ENCODE results near the gene GPR89B.
"Not testable (repeated sequence)": the region's sequence is repeated elsewhere in the genome, so short reads cannot be mapped to it uniquely, and the experiment has no call there.

GPR89B gene

GRCh38 chr1:148033147-148033546 lies 104.9 kb downstream of the GPR89B start:
- H3K4me1 ChIP-seq (ENCODE audit: control insufficient read depth, insufficient read depth, low read length); H3K9me3 ChIP-seq (ENCODE audit: control insufficient read depth, insufficient read depth, low read depth, low read length); H3K27ac ChIP-seq (ENCODE audit: low read depth, low read length); H3K36me3 ChIP-seq (ENCODE audit: control insufficient read depth, insufficient read depth, low read length); H3K27me3 ChIP-seq (ENCODE audit: control insufficient read depth, insufficient read depth, low read length): not testable (repeated sequence)
- Histone ChIP-seq H3K9ac (ENCODE audit: low read length) (peak overlapping the region; percentile 50), H3K4me3 (ENCODE audit: low read depth, low read length) (peak overlapping the region; percentile 58)

GRCh38 chr1:148037850-148038461 lies 109.7 kb downstream of the GPR89B start:
- H3K4me3 ChIP-seq (ENCODE audit: low read depth, low read length) = peak overlapping the region; percentile 46
- not testable (repeated sequence) for H3K27me3 ChIP-seq (ENCODE audit: control insufficient read depth, insufficient read depth, low read length); H3K4me1 ChIP-seq (ENCODE audit: control insufficient read depth, insufficient read depth, low read length); H3K9me3 ChIP-seq (ENCODE audit: control insufficient read depth, insufficient read depth, low read depth, low read length); H3K36me3 ChIP-seq (ENCODE audit: control insufficient read depth, insufficient read depth, low read length); H3K27ac ChIP-seq (ENCODE audit: low read depth, low read length); H3K9ac ChIP-seq (ENCODE audit: low read length)

- Histone ChIP-seq H3K4me3 (ENCODE audit: low read depth, low read length) (peak overlapping the region; percentile 55), H3K9ac (ENCODE audit: low read length) (peak overlapping the region; percentile 81), H3K27ac (ENCODE audit: low read depth, low read length) (peak overlapping the region; percentile 89)
- not testable (repeated sequence) for H3K9me3 ChIP-seq (ENCODE audit: control insufficient read depth, insufficient read depth, low read depth, low read length); H3K4me1 ChIP-seq (ENCODE audit: control insufficient read depth, insufficient read depth, low read length); H3K27me3 ChIP-seq (ENCODE audit: control insufficient read depth, insufficient read depth, low read length); H3K36me3 ChIP-seq (ENCODE audit: control insufficient read depth, insufficient read depth, low read length)
Measured at GRCh38 chr1:148038462-148039333, 110.5 kb downstream of the GPR89B start.
